Kidney (tissue), 14 donors: Measurements from ENCODE around the gene KRT33A. TPM values are rescaled to one million over a fixed set of nuclear protein-coding genes. Genes with fewer than 3 reads are reported as not detected.

Experiments
- DNase-seq, 5 donors: peaks; one replicate each; pipeline ENCODE4 v3.0.0-alpha.2; 2013 to 2020
- FAIRE-seq: peaks from 2 replicates; lab custom pipeline; 2012; peaks lifted over from hg19 to GRCh38; lab: Jason Lieb, UNC
- H3K27ac ChIP-seq, 2 donors: one replicate each; pipeline ENCODE4 v1.7.0; 2013; ENCODE audit warnings: low read depth in 2 of 2, low read length in 2 of 2, inconsistent platforms in 1 of 2
- H3K27me3 ChIP-seq: one replicate; pipeline ENCODE4 v1.7.1; 2013; ENCODE audit warnings: low read length, inconsistent platforms; ENCODE audit not compliant: control insufficient read depth, insufficient read depth
- H3K36me3 ChIP-seq, 3 donors: one replicate each; pipeline versions ENCODE4 v1.7.0 to v1.7.1; 2013; ENCODE audit warnings: low read length in 3 of 3, control low read depth in 1 of 3, inconsistent platforms in 1 of 3; ENCODE audit not compliant: insufficient read depth in 3 of 3, control insufficient read depth in 2 of 3
- H3K4me1 ChIP-seq, 3 donors: one replicate each; pipeline versions ENCODE4 v1.7.0 to v1.7.1; 2013; ENCODE audit warnings: low read length in 3 of 3, inconsistent platforms in 1 of 3, low read depth in 1 of 3; ENCODE audit not compliant: control insufficient read depth in 2 of 3, insufficient read depth in 2 of 3
- H3K4me3 ChIP-seq, 3 donors: one replicate each; pipeline versions ENCODE4 v1.7.0 to v1.8.1; 2013; ENCODE audit warnings: low read length in 3 of 3, control low read depth in 1 of 3, inconsistent platforms in 1 of 3
- H3K9ac ChIP-seq, 3 donors: one replicate each; pipeline versions ENCODE4 v1.7.0 to v1.7.1; 2013; ENCODE audit warnings: low read length in 3 of 3, control low read depth in 1 of 3, inconsistent platforms in 1 of 3
- H3K9me3 ChIP-seq, 3 donors: one replicate each; pipeline versions ENCODE4 v1.7.0 to v1.7.1; 2013; ENCODE audit warnings: low read length in 3 of 3, control low read depth in 1 of 3, inconsistent platforms in 1 of 3; ENCODE audit not compliant: control insufficient read depth in 2 of 3, insufficient read depth in 1 of 3
- CTCF ChIP-seq: IDR thresholded peaks from 3 replicates; pipeline ENCODE4 v1.5.1; 2012; ENCODE audit warnings: mild to moderate bottlenecking, moderate library complexity, borderline replicate concordance; ENCODE audit not compliant: insufficient read depth; ENCODE audit errors: extremely low read depth
- intact Hi-C: fragments of 100-400 bp; cut with DNase I; formaldehyde crosslinking; loops from one replicate; pipeline ENCODE4 v1.11.1; 2022
- polyA plus RNA-seq: library from polyadenylated mRNA; stranded (reverse); fragments of 350-450 nt; fragmentation: Illumina TruSeq; extraction: RNeasy Lipid Tissue Mini Kit (QIAGEN cat#74804); gene quantifications from one replicate; pipeline ENCODE4 v1.2.3, GENCODE V29; 2014; ENCODE audit warnings: low read depth, low replicate concordance; ENCODE audit not compliant: insufficient read depth
- total RNA-seq: library from RNA; stranded (reverse); fragmentation: NEBNext Ultra II Directional; extraction: Animal tissue kit (Norgen Biotek cat#: 25700); gene quantifications from one replicate; pipeline ENCODE4 v1.2.1, GENCODE V29; 2021
- donor health status: control.
- donor health status: control.
- donor health status: control.
- donor health status: control.
- donor health status: control.
- donor health status: DM: yes; HTN: yes; CAD: no.
- donor health status: Normal renal cell carcinoma (clear cell type).

The KRT33A gene
- total and polyA plus RNA-seq, 2 donors from 2014 or later, result not detected

- Histone ChIP-seq H3K27ac (no peak overlapping the region), H3K4me3 (no peak overlapping the region), H3K9ac (no peak overlapping the region), H3K4me1 (no peaks in the 10 kb centered on the region), H3K36me3 (no peaks in the 10 kb centered on the region), H3K9me3 (peaks cover 0 to 5% (median 0%) of the 10 kb centered on the region in 3 donors), H3K27me3 (no peaks in the 10 kb centered on the region)
- no peak for FAIRE-seq
- intact Hi-C loops, result loop anchor here (10.0 kb wide), 1 partner anchor 410 kb away; no protein-coding TSS in a partner anchor
- peak in 2 of 5 donors; percentile 44 to 56 for DNase-seq
- TF ChIP-seq CTCF, result no peak
Measured at GRCh38 chr17:41324180-41325075, 26.2 kb downstream of the KRT33A start.

DNA sequence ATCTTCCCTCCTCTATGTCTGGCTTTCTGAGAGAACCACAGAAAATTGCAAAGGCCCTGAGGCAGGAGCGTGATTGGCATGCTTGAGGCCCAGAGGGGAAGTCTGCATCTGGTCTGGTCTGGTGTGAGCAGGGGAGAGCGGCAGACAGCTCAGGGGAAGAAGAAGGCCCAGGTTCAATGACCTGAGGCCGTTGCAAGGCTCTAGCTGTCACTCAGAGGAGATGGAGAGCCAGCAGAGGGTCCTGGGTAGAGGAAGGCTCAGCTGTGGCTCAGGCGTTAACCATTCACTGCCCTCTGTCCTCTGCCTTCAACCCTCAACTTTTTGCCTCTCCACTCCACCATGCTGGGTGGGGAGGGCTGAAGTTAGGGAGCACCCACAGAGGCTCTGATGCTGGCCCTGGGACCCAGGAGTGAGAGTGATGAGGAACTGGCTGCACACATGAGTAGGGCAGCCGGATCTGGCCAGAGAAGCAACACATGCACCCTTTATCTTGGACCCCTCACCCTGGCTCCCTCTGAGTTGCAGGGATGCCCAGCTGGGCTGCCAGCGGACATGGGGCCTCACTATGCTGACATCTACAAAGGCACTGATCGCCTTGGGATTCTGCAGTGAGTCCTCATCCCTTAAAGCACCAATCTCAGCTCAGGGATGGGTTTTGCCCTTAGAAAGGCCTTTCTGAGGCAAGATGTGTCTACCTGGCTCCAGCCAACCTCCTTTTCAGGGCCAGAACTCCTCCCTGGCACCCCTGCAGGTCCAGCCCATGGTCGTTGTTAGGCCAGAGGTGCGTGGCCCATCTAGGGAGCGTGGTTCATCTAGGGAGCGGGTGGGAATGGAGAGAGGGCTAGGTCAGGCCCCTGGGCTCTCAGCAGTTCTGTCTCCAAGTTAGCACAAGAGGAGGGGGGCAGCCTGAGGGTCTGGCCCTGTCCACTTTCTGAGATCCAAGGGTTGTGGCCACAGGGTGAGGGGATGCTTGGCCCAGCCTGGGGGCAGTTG lies 27.4 kb downstream of the KRT33A start:
- FAIRE-seq (no peak), DNase-seq (no peak)
- Histone ChIP-seq H3K9me3 (peaks cover 0 to 5% (median 0%) of the 10 kb centered on the region in 3 donors), H3K27me3 (no peaks in the 10 kb centered on the region), H3K9ac (no peak overlapping the region), H3K27ac (no peak overlapping the region), H3K36me3 (no peaks in the 10 kb centered on the region), H3K4me1 (no peaks in the 10 kb centered on the region), H3K4me3 (no peak overlapping the region)
- intact Hi-C loops, result loop anchor here (10.0 kb wide), 1 partner anchor 408 kb away; no protein-coding TSS in a partner anchor
- no peak for TF ChIP-seq CTCF

DNA sequence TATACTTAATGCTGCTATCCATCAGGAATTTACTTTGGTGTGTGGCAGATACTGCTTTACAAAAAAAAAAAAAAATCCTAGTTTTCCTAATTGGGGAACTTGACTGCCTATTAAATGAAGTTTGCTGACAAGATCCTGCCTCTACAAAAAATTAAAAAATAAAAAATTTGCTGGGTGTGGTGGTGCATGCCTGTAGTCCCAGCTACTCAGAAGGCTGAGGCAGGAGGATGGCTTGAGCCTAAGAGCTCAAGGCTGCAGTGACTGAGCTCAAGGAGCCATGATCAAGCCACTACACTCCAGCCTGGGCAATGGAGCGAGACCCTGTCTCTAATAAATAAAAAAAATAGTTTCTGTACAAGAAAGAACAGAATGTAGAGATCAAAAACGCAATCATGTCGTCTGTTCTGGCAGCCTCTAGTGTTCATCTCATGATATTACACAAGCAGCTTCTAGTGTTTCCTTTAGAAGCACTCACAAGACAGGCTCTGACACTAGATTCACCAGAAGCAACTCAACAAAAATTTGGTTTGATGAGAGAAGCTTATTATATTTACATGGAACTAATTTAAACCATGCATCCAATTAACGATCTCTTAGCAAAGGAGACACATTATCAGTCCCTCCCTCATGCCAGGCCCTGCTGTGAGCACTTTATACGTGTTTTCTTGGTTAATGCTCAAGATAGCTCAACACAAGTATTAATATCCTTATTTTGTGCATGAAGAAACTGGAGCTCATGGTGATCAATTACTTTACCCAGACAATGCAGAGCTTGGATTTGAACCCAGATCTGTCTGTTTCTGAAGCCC lies 28.3 kb downstream of the KRT33A start:
- DNase-seq, result peak in 2 of 5 donors; percentile 65 to 71
- intact Hi-C loops, result loop anchor here (10.0 kb wide), 1 partner anchor 407 kb away; no protein-coding TSS in a partner anchor
- no peaks in the 10 kb centered on the region for H3K4me1 ChIP-seq
- no peak overlapping the region for H3K9ac ChIP-seq
- H3K27ac ChIP-seq, result no peak overlapping the region
- FAIRE-seq, result no peak
- H3K4me3 ChIP-seq, result no peak overlapping the region
- H3K27me3 ChIP-seq, result no peaks in the 10 kb centered on the region
- H3K36me3 ChIP-seq, result no peaks in the 10 kb centered on the region
- TF ChIP-seq CTCF, result peak; percentile 82
- H3K9me3 ChIP-seq, result peaks cover 0 to 5% (median 0%) of the 10 kb centered on the region in 3 donors
